Adipocyte (in vitro differentiated cells): ENCODE results near the gene BOLA1.
A peak's percentile ranks its signal among the peaks of the same experiment; 100 is the strongest.
"Not testable (repeated sequence)": the region's sequence is repeated elsewhere in the genome, so short reads cannot be mapped to it uniquely, and the experiment has no call there.

Source experiments
- DNase-seq: peaks from one replicate; pipeline ENCODE4 v3.0.0-alpha.2; 2015; ENCODE audit warnings: low read depth
- H3K27me3 ChIP-seq: replicated peaks from 2 replicates; pipeline ENCODE4 v1.7.0; 2013; ENCODE audit warnings: mild to moderate bottlenecking, low read length, moderate library complexity; ENCODE audit not compliant: control insufficient read depth, insufficient read depth
- H3K36me3 ChIP-seq: 2 replicates; pipeline ENCODE4 v1.7.0; 2013; ENCODE audit warnings: low read length, mild to moderate bottlenecking, moderate library complexity; ENCODE audit not compliant: control insufficient read depth, insufficient read depth, severe bottlenecking
- H3K4me1 ChIP-seq: 2 replicates; pipeline ENCODE4 v1.7.0; 2013; ENCODE audit warnings: mild to moderate bottlenecking, low read length, moderate library complexity; ENCODE audit not compliant: control insufficient read depth, insufficient read depth
- H3K4me3 ChIP-seq: 2 replicates; pipeline ENCODE4 v1.7.0; 2013; ENCODE audit warnings: mild to moderate bottlenecking, low read length, moderate library complexity
- H3K9ac ChIP-seq: 2 replicates; pipeline ENCODE4 v1.7.0; 2013; ENCODE audit warnings: mild to moderate bottlenecking, low read length, moderate library complexity
- H3K9me3 ChIP-seq: 2 replicates; pipeline ENCODE4 v1.7.0; 2013; ENCODE audit warnings: mild to moderate bottlenecking, low read length, moderate library complexity; ENCODE audit not compliant: control insufficient read depth

The BOLA1 gene

DNA sequence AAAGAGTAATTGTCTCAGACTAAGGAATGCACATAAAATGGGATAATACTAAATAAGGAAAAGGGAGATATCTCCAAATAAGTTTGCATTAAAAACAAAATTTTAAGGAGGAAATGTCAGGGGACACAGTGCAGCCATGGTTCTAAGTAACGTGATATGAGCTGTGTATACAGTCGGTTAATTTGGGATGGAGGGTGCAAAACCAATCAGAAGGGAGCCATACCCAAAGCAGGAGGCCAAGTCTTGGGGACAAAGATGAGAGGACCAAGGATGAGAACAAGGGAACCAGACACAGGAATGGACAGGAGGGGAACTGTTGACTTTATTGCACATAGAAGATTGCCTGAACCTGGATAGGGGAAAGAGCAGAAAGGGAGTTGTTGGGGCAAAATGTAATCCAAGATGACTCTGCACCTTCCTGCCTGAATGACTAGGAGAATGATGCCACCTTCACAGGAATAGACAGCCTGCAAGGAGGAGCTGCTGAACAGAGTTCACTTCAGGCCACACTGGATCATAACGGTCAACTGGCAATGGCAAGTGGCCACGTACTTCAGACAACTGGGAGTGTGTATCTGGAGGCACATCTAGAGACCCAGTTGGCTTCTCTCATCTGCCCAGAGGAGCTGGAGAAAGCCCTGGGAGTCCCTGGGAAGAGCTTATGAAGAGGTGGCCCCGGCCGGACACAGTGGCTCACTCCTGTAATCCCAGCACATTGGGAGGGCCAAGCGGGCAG lies 22.0 kb upstream of the BOLA1 start:
- no peak overlapping the region for H3K4me3 ChIP-seq
- H3K9me3 ChIP-seq: no peaks in the 10 kb centered on the region
- no peak overlapping the region for H3K9ac ChIP-seq
- H3K4me1 ChIP-seq: no peaks in the 10 kb centered on the region
- no peaks in the 10 kb centered on the region for H3K36me3 ChIP-seq
- no peak for DNase-seq
- H3K27me3 ChIP-seq: no peaks in the 10 kb centered on the region

DNA sequence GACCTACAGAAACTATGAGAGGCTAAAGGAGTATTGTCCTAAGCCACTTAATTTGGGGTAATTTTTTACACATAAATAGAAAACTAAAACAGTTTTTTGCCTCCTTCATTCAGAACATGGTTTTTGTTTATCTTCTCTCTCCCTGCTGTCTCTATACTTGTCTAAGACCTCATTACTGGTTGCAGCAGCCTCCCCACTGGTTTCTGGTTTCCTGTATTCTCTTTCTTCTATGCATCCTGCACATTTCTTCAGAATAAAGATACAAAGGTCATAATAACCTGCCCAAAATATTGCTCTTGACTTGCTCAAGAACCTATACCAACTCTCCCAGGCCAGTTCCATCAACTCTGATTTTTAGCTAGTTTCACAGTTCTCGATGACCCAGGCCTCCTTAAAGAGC lies 19.8 kb upstream of the BOLA1 start:
- DNase-seq: no peak
- Histone ChIP-seq H3K27me3 (no peaks in the 10 kb centered on the region), H3K4me3 (no peak overlapping the region), H3K9ac (no peak overlapping the region), H3K36me3 (no peaks in the 10 kb centered on the region), H3K9me3 (no peaks in the 10 kb centered on the region), H3K4me1 (peaks cover 10% of the 10 kb centered on the region)

DNA sequence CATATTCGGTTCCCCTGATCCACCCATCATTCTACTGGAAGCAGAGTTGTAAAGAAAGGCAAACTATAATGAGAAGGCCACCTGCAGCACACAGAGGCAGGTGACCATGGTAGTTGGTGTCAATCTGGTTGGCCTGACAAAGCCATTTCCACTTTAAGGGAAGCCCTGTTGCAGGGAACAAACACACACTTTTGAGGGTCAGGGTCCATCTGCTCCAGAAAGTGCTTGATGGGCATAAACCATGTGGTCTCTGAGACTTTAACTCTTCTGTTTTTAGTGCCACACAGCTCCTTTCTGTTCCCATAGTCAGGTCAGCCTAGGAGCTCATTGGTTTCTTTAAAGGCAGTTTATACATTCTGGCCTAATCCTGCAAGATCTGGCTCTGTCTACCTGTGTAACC lies 17.5 kb upstream of the BOLA1 start:
- Histone ChIP-seq H3K9me3 (no peaks in the 10 kb centered on the region), H3K4me1 (peaks cover 17% of the 10 kb centered on the region), H3K4me3 (no peak overlapping the region), H3K9ac (no peak overlapping the region), H3K27me3 (no peaks in the 10 kb centered on the region), H3K36me3 (no peaks in the 10 kb centered on the region)
- DNase-seq: no peak

DNA sequence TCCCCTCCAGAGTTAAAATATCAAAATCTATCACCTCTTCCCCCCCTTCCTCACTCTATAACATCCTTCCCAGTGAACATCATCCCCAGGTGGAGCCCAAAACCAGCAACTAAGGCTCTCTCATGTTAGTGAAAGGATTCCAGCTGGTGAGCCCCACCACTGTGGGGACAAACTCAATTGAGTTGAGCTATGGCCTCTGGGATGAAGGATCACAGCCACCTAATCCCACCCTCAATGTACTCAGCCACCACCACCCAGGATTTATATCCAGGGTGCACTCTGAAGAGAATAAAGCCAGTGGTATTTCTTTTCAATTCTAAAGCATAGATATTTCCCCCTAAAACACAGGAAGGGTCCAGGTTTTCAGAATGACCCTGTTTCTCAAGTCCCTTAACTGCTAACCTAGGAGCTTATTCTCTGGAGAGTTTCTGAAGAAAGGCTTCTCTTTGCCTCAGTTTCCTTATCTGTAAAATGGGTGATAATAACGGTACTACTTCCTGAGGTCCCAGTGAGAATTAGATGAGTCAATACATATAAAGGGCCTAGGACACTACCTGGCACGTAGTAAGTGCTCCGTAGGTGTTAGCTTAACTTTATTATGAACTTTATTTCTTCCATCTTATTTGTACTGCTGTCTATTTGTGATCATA lies 15.6 kb upstream of the BOLA1 start:
- H3K9ac ChIP-seq: peak overlapping the region; percentile 11
- no peaks in the 10 kb centered on the region for H3K9me3 ChIP-seq
- H3K4me1 ChIP-seq: peaks cover 19% of the 10 kb centered on the region
- H3K36me3 ChIP-seq: no peaks in the 10 kb centered on the region
- no peaks in the 10 kb centered on the region for H3K27me3 ChIP-seq
- peak overlapping the region; percentile 95 for H3K4me3 ChIP-seq
- no peak for DNase-seq

DNA sequence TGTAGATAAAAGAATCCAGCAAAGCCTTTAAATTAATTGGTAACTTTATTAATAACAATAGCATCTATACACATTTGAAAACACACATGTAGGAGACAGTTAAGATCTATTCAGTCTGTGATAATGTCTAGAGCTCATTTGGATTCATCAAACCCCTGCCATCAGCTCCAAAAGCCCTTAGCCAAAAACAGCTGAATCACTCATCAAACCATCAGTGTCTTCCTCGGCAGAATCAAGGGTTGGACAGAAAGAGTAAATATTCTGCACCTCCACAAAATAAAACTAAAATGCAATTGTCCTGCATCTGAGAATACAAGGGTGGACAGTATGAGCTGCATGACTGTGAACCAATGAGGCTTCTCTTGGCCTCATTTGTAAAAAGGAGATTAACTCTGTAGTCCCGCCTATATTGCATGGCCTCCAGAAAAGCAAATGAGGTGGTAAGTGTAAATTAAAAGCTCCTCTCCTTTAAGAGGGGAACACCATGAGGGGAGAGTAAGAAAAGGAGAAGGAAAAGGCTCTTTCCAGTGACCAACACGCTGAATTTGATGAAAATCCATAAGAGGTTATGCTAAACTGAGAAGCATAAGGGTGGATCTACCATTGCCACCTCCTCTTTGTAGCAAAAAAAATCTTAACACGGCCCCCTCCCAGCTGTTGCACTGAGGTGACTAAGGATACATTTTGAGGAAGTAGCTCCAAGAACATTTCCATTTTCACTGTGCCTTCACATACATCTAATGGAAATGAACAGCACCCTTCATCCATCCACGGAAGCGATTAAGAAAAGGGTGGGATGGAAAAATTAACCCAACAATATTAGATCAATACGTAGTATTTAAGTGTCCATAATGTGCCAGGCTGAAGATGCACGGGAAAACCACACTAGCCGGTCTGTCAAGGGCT lies 14.7 kb upstream of the BOLA1 start:
- peak overlapping the region; percentile 93 for H3K9ac ChIP-seq
- H3K9me3 ChIP-seq: no peaks in the 10 kb centered on the region
- peaks cover 24% of the 10 kb centered on the region for H3K4me1 ChIP-seq
- H3K4me3 ChIP-seq: peak overlapping the region; percentile 95
- no peaks in the 10 kb centered on the region for H3K27me3 ChIP-seq
- H3K36me3 ChIP-seq: no peaks in the 10 kb centered on the region
- DNase-seq: peak; percentile 50

DNA sequence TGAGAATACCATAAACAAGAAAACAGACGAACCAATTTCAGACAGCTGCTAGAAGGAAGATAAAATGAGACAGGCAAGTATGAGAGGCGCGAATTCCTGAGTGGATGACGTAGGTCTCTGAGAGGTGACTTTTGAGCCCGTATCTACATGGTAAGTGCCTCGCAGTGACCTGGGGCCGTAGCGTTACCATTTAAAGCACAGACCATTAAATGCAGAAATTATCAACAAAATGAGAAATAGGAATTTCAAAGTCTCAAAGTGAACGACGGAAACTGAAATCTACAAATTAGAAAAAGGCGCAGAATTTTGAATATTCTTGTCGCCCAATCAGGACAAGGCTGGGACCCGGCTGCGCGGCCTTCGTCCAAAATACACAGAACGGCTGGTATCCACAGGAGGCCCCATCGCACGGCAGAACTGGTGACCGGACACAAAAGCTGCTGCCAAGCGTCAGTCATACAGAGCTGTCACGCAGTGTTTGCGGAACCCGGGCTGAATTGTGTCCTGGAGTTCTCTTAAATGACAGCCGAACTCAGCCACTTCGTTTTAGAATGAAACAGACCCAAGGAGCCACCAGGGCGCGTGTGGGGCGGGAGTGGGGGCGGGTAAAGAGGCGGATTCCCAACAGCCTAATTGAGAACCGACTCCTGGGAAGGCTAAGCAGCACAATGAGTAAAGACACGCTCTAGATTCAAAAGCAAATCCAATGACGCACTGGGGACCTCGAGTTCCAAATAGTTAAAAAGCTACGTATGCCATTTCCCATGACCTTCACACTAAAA lies 13.8 kb upstream of the BOLA1 start:
- Histone ChIP-seq H3K36me3 (no peaks in the 10 kb centered on the region), H3K4me3 (peak overlapping the region; percentile 95), H3K27me3 (no peaks in the 10 kb centered on the region), H3K4me1 (peaks cover 24% of the 10 kb centered on the region), H3K9me3 (no peaks in the 10 kb centered on the region), H3K9ac (peak overlapping the region; percentile 93)
- peak; percentile 96 for DNase-seq

DNA sequence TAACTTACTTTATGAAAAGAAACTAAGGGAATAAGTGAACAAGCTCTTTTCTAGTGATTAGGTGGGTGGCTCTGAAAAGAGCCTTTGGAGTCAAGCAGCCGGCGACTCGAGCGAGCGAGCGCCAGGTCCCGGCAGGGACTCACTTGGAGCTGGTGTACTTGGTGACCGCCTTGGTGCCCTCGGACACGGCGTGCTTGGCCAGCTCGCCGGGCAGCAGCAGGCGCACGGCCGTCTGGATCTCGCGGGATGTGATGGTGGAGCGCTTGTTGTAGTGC lies 13.3 kb upstream of the BOLA1 start:
- H3K27me3 ChIP-seq, H3K36me3 ChIP-seq, H3K9me3 ChIP-seq, DNase-seq: not testable (repeated sequence)
- peak overlapping the region; percentile 93 for H3K9ac ChIP-seq
- H3K4me1 ChIP-seq: peaks cover 24% of the 10 kb centered on the region
- peak overlapping the region; percentile 95 for H3K4me3 ChIP-seq

DNA sequence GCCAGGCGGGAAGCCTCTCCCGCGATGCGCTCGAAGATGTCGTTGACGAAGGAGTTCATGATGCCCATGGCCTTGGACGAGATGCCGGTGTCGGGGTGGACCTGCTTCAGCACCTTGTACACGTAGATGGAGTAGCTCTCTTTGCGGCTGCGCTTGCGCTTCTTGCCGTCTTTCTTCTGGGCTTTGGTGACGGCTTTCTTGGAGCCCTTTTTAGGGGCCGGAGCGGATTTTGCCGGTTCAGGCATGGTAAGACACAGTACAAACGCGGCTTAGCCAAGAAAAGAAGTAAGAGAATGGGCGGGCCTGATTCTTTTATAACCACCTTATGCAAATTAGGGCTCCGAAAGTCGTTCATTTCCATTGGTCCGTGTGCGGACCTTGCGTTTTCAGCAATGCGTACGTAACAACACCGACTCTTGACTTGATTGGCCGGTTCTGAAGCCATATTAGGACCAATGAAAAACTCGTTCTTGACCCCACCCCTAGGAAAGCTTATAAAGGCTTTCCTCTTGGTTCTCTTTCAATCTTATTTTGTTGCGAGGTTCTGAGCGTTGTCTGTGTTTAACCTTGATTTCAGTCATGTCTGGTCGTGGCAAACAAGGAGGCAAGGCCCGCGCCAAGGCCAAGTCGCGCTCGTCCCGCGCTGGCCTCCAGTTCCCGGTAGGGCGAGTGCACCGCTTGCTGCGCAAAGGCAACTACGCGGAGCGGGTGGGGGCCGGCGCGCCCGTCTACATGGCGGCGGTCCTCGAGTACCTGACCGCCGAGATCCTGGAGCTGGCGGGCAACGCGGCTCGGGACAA lies 12.8 kb upstream of the BOLA1 start:
- H3K4me3 ChIP-seq: peak overlapping the region; percentile 95
- no peaks in the 10 kb centered on the region for H3K27me3 ChIP-seq
- H3K9me3 ChIP-seq: no peaks in the 10 kb centered on the region
- H3K9ac ChIP-seq: peak overlapping the region; percentile 93
- DNase-seq: peak; percentile 98
- no peaks in the 10 kb centered on the region for H3K36me3 ChIP-seq
- H3K4me1 ChIP-seq: peaks cover 24% of the 10 kb centered on the region

DNA sequence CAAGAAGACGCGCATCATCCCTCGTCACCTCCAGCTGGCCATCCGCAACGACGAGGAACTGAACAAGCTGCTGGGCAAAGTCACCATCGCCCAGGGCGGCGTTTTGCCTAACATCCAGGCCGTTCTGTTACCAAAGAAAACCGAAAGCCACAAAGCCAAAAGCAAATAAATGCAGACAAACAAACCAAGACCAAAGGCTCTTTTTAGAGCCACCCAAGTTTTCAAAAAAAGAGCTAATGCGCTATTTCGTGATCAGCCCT lies 12.2 kb upstream of the BOLA1 start:
- DNase-seq, H3K36me3 ChIP-seq, H3K27me3 ChIP-seq, H3K9me3 ChIP-seq: not testable (repeated sequence)
- peak overlapping the region; percentile 95 for H3K4me3 ChIP-seq
- peak overlapping the region; percentile 84 for H3K9ac ChIP-seq
- H3K4me1 ChIP-seq: peaks cover 24% of the 10 kb centered on the region

DNA sequence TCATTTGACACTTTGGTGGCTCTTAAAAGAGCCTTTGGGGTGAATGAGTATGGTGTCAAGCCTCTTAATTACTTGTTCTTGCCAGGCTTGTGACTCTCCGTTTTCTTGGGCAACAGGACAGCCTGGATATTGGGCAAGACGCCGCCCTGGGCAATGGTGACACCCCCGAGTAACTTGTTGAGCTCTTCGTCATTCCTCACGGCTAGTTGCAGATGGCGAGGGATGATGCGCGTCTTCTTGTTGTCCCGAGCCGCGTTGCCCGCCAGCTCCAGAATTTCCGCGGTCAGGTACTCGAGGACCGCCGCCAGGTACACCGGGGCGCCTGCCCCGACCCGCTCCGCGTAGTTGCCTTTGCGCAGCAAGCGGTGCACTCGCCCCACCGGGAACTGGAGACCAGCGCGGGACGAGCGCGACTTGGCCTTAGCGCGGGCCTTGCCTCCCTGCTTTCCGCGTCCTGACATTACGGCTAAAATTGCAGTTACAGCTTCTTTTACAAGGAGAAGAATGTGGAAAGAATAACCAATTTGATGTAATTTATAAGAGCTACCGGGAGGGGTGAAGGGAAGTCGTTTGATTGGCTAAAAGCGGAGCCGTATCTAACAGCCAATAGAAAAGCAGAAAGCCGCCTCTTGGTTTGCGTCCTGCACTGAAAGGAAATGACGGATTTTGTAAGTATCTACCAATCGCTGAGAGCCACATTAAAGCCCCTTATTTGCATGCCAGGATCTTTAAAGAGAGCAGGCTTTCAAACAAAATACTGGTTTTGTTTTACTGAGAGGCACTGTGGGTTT lies 11.7 kb upstream of the BOLA1 start:
- Histone ChIP-seq H3K4me3 (peak overlapping the region; percentile 95), H3K4me1 (peaks cover 24% of the 10 kb centered on the region), H3K9me3 (no peaks in the 10 kb centered on the region)

More for the DNA sequence above, 11.7 kb upstream of the BOLA1 start:
- no peaks in the 10 kb centered on the region for H3K36me3 ChIP-seq
- H3K9ac ChIP-seq: peak overlapping the region; percentile 84
- peak; percentile 98 for DNase-seq
- no peaks in the 10 kb centered on the region for H3K27me3 ChIP-seq
